ENCODE results near the gene NR6A1.

GRCh38 chr9:124559871-124560270 lies 211.2 kb downstream of the NR6A1 start:
- TF ChIP-seq CTCF (IDR thresholded peaks at IDR 0.05) (no peak), EZH2phosphoT487 (IDR thresholded peaks at IDR 0.05) (no peak), EZH2 (IDR thresholded peaks at IDR 0.05) (no peak)

All from neural progenitor cell (in vitro differentiated cells).